ENCODE measurements around the gene CPNE7.

- TF ChIP-seq CTCF (conservative IDR thresholded peaks at IDR 0.05; ENCODE audit: low read length) (no peak), EZH2phosphoT487 (IDR thresholded peaks at IDR 0.05; ENCODE audit: borderline replicate concordance) (no peak)
Observed at GRCh38 chr16:89541792-89542191, 33.8 kb upstream of the CPNE7 start.
